Stimulated activated CD4-positive, alpha-beta T cell treated with anti-CD3 and anti-CD28 coated beads, Interleukin-4, amount 100 ng/mL, for 24 hours (primary cell): ENCODE results near the gene RPS23.
A peak's percentile ranks its signal among the peaks of the same experiment; 100 is the strongest.

Experiments used
- DNase-seq: peaks from one replicate; pipeline ENCODE4 v3.0.0-alpha.2; 2020

Gene RPS23

GRCh38 chr5:82277987-82278710 is at the start of gene RPS23:
Gene RPS23 (minus strand): TSS chr5:82278354. CDS start chr5:82278323, 31 bp downstream.
- peak; percentile 92 for DNase-seq

- DNase-seq = no peak
Observed at GRCh38 chr5:82327941-82328340, 49.8 kb upstream of the RPS23 start.

GRCh38 chr5:82325996-82326395 is 47.8 kb upstream of the RPS23 start:
- DNase-seq = no peak

GRCh38 chr5:82325155-82325554 is 47.0 kb upstream of the RPS23 start:
- no peak for DNase-seq

- no peak for DNase-seq
Observed at GRCh38 chr5:82320966-82321365, 42.8 kb upstream of the RPS23 start.

GRCh38 chr5:82319651-82320376 is 41.7 kb upstream of the RPS23 start:
- no peak for DNase-seq

- no peak for DNase-seq
Observed at GRCh38 chr5:82319192-82319591, 41.0 kb upstream of the RPS23 start.

- no peak for DNase-seq
Observed at GRCh38 chr5:82314964-82315758, 37.0 kb upstream of the RPS23 start.

- no peak for DNase-seq
Observed at GRCh38 chr5:82313016-82313415, 34.9 kb upstream of the RPS23 start.

- DNase-seq = peak; percentile 34
Observed at GRCh38 chr5:82312373-82312856, 34.3 kb upstream of the RPS23 start.

- no peak for DNase-seq
Observed at GRCh38 chr5:82309091-82309531, 31.0 kb upstream of the RPS23 start.

- no peak for DNase-seq
Observed at GRCh38 chr5:82308416-82308815, 30.3 kb upstream of the RPS23 start.

GRCh38 chr5:82307451-82307850 is 29.3 kb upstream of the RPS23 start:
- DNase-seq = no peak

GRCh38 chr5:82306151-82306550 is 28.0 kb upstream of the RPS23 start:
- no peak for DNase-seq

- no peak for DNase-seq
Observed at GRCh38 chr5:82301190-82301589, 23.0 kb upstream of the RPS23 start.

- no peak for DNase-seq
Observed at GRCh38 chr5:82298668-82299067, 20.5 kb upstream of the RPS23 start.

GRCh38 chr5:82297711-82298110 is 19.6 kb upstream of the RPS23 start:
- no peak for DNase-seq

GRCh38 chr5:82296929-82297328 is 18.8 kb upstream of the RPS23 start:
- no peak for DNase-seq

GRCh38 chr5:82295959-82296531 is 17.9 kb upstream of the RPS23 start:
- DNase-seq = no peak

- no peak for DNase-seq
Observed at GRCh38 chr5:82295144-82295543, 17.0 kb upstream of the RPS23 start.

GRCh38 chr5:82291420-82291819 is 13.3 kb upstream of the RPS23 start:
- DNase-seq = no peak

- no peak for DNase-seq
Observed at GRCh38 chr5:82290908-82291307, 12.8 kb upstream of the RPS23 start.

- DNase-seq = no peak
Observed at GRCh38 chr5:82290005-82290404, 11.9 kb upstream of the RPS23 start.
